Progenitor cell of endocrine pancreas (in vitro differentiated cells): ENCODE measurements around the gene RACK1. TPM values are rescaled to one million over a fixed set of nuclear protein-coding genes. Genes with fewer than 3 reads are reported as not detected.
A peak's percentile ranks its signal among the peaks of the same experiment; 100 is the strongest.

Experiments
- DNase-seq: peaks from one replicate; pipeline ENCODE4 v3.0.0; 2021; ENCODE audit warnings: low spot score; ENCODE audit not compliant: unreplicated experiment
- H3K27ac Mint-ChIP-seq: 2 replicates; pipeline ENCODE4 v1.8.0; 2021; ENCODE audit warnings: mild to moderate bottlenecking, moderate library complexity, mixed read lengths
- H3K27me3 Mint-ChIP-seq: 2 replicates; pipeline ENCODE4 v1.8.0; 2021; ENCODE audit warnings: mixed read lengths
- H3K36me3 Mint-ChIP-seq: 2 replicates; pipeline ENCODE4 v1.8.0; 2022; ENCODE audit warnings: mixed read lengths; ENCODE audit not compliant: insufficient read depth
- H3K4me1 Mint-ChIP-seq: 2 replicates; pipeline ENCODE4 v1.8.0; 2021; ENCODE audit warnings: low read depth, mixed read lengths
- H3K4me3 Mint-ChIP-seq: 2 replicates; pipeline ENCODE4 v1.8.0; 2021; ENCODE audit warnings: low read depth, mild to moderate bottlenecking, moderate library complexity, mixed read lengths
- H3K9me3 Mint-ChIP-seq: 2 replicates; pipeline ENCODE4 v1.8.0; 2021; ENCODE audit warnings: low read depth, mixed read lengths
- CTCF ChIP-seq: fragments of 200-600 bp; sonication (generic); IDR thresholded peaks from one replicate; pipeline ENCODE4 v1.5.0; 2021; ENCODE audit warnings: antibody characterized with exemption, mild to moderate bottlenecking; ENCODE audit not compliant: unreplicated experiment
- total RNA-seq: library from RNA; stranded (reverse); gene quantifications from 2 replicates; pipeline ENCODE4 v1.2.1, GENCODE V29; 2021

RACK1 gene
- total RNA-seq, 1 donor from 2014 or later, result 1,855 TPM

- Mint-ChIP-seq H3K4me1 (peaks cover 15% of the 10 kb centered on the region), H3K27me3 (peaks cover 61% of the 10 kb centered on the region), H3K27ac (peak overlapping the region; percentile 99), H3K9me3 (no peaks in the 10 kb centered on the region), H3K4me3 (peak overlapping the region; percentile 80), H3K36me3 (no peaks in the 10 kb centered on the region)
- DNase-seq, result no peak
- TF ChIP-seq CTCF, result no peak
These were observed 37.7 kb downstream of the RACK1 start for GRCh38 chr5:181205761-181206649.

- H3K9me3 Mint-ChIP-seq, result no peaks in the 10 kb centered on the region
- peak; percentile 37 for DNase-seq
- H3K27me3 Mint-ChIP-seq, result peaks cover 66% of the 10 kb centered on the region
- H3K27ac Mint-ChIP-seq, result peak within 1 kb of the TSS; percentile 99
- peak within 1 kb of the TSS; percentile 80 for H3K4me3 Mint-ChIP-seq
- no peaks in the 10 kb centered on the region for H3K36me3 Mint-ChIP-seq
- peaks cover 15% of the 10 kb centered on the region for H3K4me1 Mint-ChIP-seq
- TF ChIP-seq CTCF, result no peak
These were observed 38.6 kb downstream of the RACK1 start, which contains the start of gene TRIM7 for GRCh38 chr5:181204826-181205760. TSS of gene TRIM7 (minus strand) at chr5:181205196. CDS start at chr5:181205110, 86 bp downstream.

GRCh38 chr5:181204113-181204825, 39.4 kb downstream of the RACK1 start:
- DNase-seq, result no peak
- TF ChIP-seq CTCF, result no peak
- peaks cover 15% of the 10 kb centered on the region for H3K4me1 Mint-ChIP-seq
- H3K27ac Mint-ChIP-seq, result no peak overlapping the region
- H3K27me3 Mint-ChIP-seq, result peaks cover 74% of the 10 kb centered on the region
- no peaks in the 10 kb centered on the region for H3K36me3 Mint-ChIP-seq
- H3K9me3 Mint-ChIP-seq, result no peaks in the 10 kb centered on the region
- H3K4me3 Mint-ChIP-seq, result peak overlapping the region; percentile 71

- H3K27ac Mint-ChIP-seq, result no peak overlapping the region
- peak overlapping the region; percentile 71 for H3K4me3 Mint-ChIP-seq
- no peak for TF ChIP-seq CTCF
- peaks cover 15% of the 10 kb centered on the region for H3K4me1 Mint-ChIP-seq
- DNase-seq, result no peak
- no peaks in the 10 kb centered on the region for H3K9me3 Mint-ChIP-seq
- H3K36me3 Mint-ChIP-seq, result no peaks in the 10 kb centered on the region
- H3K27me3 Mint-ChIP-seq, result peaks cover 78% of the 10 kb centered on the region
These were observed 40.0 kb downstream of the RACK1 start for GRCh38 chr5:181203777-181204112.
